OCI-LY3 (cell line): ENCODE data around the gene SHROOM4.

Experiments used
- H2AFZ ChIP-seq: fragments of 200-600, 300-600 bp; shearing (Covaris generic); 2 replicates; pipeline ENCODE4 v1.6.0; 2014; ENCODE audit warnings: antibody characterized with exemption, low read depth, low read length
- H3K27ac ChIP-seq: fragments of 200-600, 300-600 bp; sonication (generic); 2 replicates; pipeline ENCODE4 v1.5.1; 2014; ENCODE audit warnings: mild to moderate bottlenecking, low read length, moderate library complexity, mixed read lengths
- H3K27me3 ChIP-seq: fragments of 200-600, 300-600 bp; sonication (generic); 2 replicates; pipeline ENCODE4 v1.6.1; 2014; ENCODE audit warnings: low read depth, low read length, mixed read lengths
- H3K36me3 ChIP-seq: fragments of 200-600, 300-600 bp; sonication (generic); replicated peaks from 2 replicates; pipeline ENCODE3; 2014; ENCODE audit warnings: low read depth, low read length, mixed read lengths
- H3K4me1 ChIP-seq: fragments of 300-600, 200-600 bp; sonication (generic); 2 replicates; pipeline ENCODE4 v1.6.1; 2014; ENCODE audit warnings: low read length, mixed read lengths
- H3K4me2 ChIP-seq: fragments of 200-600, 300-600 bp; sonication (generic); 2 replicates; pipeline ENCODE4 v1.6.1; 2014; ENCODE audit warnings: low read length, mixed read lengths
- H3K4me3 ChIP-seq: fragments of 300-600, 200-600 bp; sonication (generic); 2 replicates; pipeline ENCODE4 v1.5.1; 2014; ENCODE audit warnings: antibody characterized with exemption, mild to moderate bottlenecking, low read length, moderate library complexity
- H3K79me2 ChIP-seq: fragments of 300-600, 200-600 bp; shearing (Covaris generic); 2 replicates; pipeline ENCODE4 v1.6.1; 2014; ENCODE audit warnings: mild to moderate bottlenecking, low read length, mixed read lengths
- H3K9ac ChIP-seq: fragments of 300-600, 200-600 bp; shearing (Covaris generic); 2 replicates; pipeline ENCODE4 v1.6.0; 2014; ENCODE audit warnings: mild to moderate bottlenecking, low read length, moderate library complexity
- H3K9me3 ChIP-seq: fragments of 200-600, 300-600 bp; shearing (Covaris generic); 2 replicates; pipeline ENCODE4 v1.6.1; 2014; ENCODE audit warnings: low read length, mixed read lengths; ENCODE audit not compliant: insufficient read depth
- H4K20me1 ChIP-seq: fragments of 200-600, 300-600 bp; sonication (generic); 2 replicates; pipeline ENCODE4 v1.6.1; 2016; ENCODE audit warnings: low read length, mixed read lengths; ENCODE audit not compliant: insufficient read depth
- CTCF ChIP-seq: fragments of 200-600, 300-600 bp; sonication (generic); IDR thresholded peaks from 2 replicates; pipeline ENCODE4 v1.5.1; 2014; ENCODE audit warnings: antibody characterized with exemption, low read length, low read depth
- EZH2phosphoT487 ChIP-seq: fragments of 200-600 bp; shearing (Covaris generic); IDR thresholded peaks from 2 replicates; pipeline ENCODE4 v1.6.1; 2018; ENCODE audit warnings: antibody characterized with exemption, mixed run types, low read depth

Gene SHROOM4

GRCh38 chrX:50705042-50705441 lies 109.0 kb downstream of the SHROOM4 start:
- H3K36me3 ChIP-seq, result no peaks in the 10 kb centered on the region
- no peaks in the 10 kb centered on the region for H3K4me1 ChIP-seq
- H3K79me2 ChIP-seq, result no peaks in the 10 kb centered on the region
- H4K20me1 ChIP-seq, result no peaks in the 10 kb centered on the region
- H3K9ac ChIP-seq, result no peak overlapping the region
- no peaks in the 10 kb centered on the region for H3K27me3 ChIP-seq
- H3K4me2 ChIP-seq, result no peak overlapping the region
- no peak overlapping the region for H2AFZ ChIP-seq
- no peaks in the 10 kb centered on the region for H3K9me3 ChIP-seq
- no peak for TF ChIP-seq CTCF
- TF ChIP-seq EZH2phosphoT487, result no peak
- H3K27ac ChIP-seq, result no peak overlapping the region
- no peak overlapping the region for H3K4me3 ChIP-seq

- H3K4me2 ChIP-seq, result no peak overlapping the region
- H2AFZ ChIP-seq, result no peak overlapping the region
- no peak overlapping the region for H3K9ac ChIP-seq
- H3K36me3 ChIP-seq, result no peaks in the 10 kb centered on the region
- no peaks in the 10 kb centered on the region for H3K9me3 ChIP-seq
- no peak for TF ChIP-seq CTCF
- no peak for TF ChIP-seq EZH2phosphoT487
- H3K79me2 ChIP-seq, result no peaks in the 10 kb centered on the region
- H3K27me3 ChIP-seq, result no peaks in the 10 kb centered on the region
- no peak overlapping the region for H3K27ac ChIP-seq
- H4K20me1 ChIP-seq, result no peaks in the 10 kb centered on the region
- H3K4me3 ChIP-seq, result no peak overlapping the region
- no peaks in the 10 kb centered on the region for H3K4me1 ChIP-seq
Measured at GRCh38 chrX:50704360-50704759, 109.6 kb downstream of the SHROOM4 start.

- no peak overlapping the region for H2AFZ ChIP-seq
- TF ChIP-seq EZH2phosphoT487, result no peak
- TF ChIP-seq CTCF, result no peak
- no peaks in the 10 kb centered on the region for H3K4me1 ChIP-seq
Measured at GRCh38 chrX:50700921-50701320, 113.1 kb downstream of the SHROOM4 start.

GRCh38 chrX:50698944-50699343 lies 115.0 kb downstream of the SHROOM4 start:
- no peak overlapping the region for H3K4me2 ChIP-seq

More at GRCh38 chrX:50700921-50701320, 113.1 kb downstream of the SHROOM4 start:
- Histone ChIP-seq H3K27me3 (no peaks in the 10 kb centered on the region), H3K36me3 (no peaks in the 10 kb centered on the region), H3K4me3 (no peak overlapping the region), H3K27ac (no peak overlapping the region), H4K20me1 (no peaks in the 10 kb centered on the region), H3K4me2 (no peak overlapping the region), H3K9ac (no peak overlapping the region), H3K9me3 (no peaks in the 10 kb centered on the region), H3K79me2 (no peaks in the 10 kb centered on the region)

More at GRCh38 chrX:50698944-50699343, 115.0 kb downstream of the SHROOM4 start:
- H2AFZ ChIP-seq, result no peak overlapping the region
- no peaks in the 10 kb centered on the region for H3K36me3 ChIP-seq
- no peaks in the 10 kb centered on the region for H3K4me1 ChIP-seq
- H3K9ac ChIP-seq, result no peak overlapping the region
- no peaks in the 10 kb centered on the region for H3K27me3 ChIP-seq
- no peak overlapping the region for H3K4me3 ChIP-seq
- no peaks in the 10 kb centered on the region for H4K20me1 ChIP-seq
- H3K79me2 ChIP-seq, result no peaks in the 10 kb centered on the region
- H3K9me3 ChIP-seq, result no peaks in the 10 kb centered on the region
- H3K27ac ChIP-seq, result no peak overlapping the region
- TF ChIP-seq CTCF, result no peak
- no peak for TF ChIP-seq EZH2phosphoT487
